Gastroesophageal sphincter (tissue), 3 donors: ENCODE data around the gene MICALL2.

ENCODE experiments used
- CTCF ChIP-seq, 4 experiments: fragments of 200-600 bp in 2 of 4; fragments of 450-650 bp in 2 of 4; sonication (generic) in 1 of 4; IDR thresholded peaks; one replicate each; pipeline ENCODE4 v1.5.1; 2017 to 2019; ENCODE audit warnings: antibody characterized with exemption in 4 of 4, mild to moderate bottlenecking in 2 of 4, moderate library complexity in 2 of 4
- EP300 ChIP-seq: sonication (generic); formaldehyde crosslinking; IDR thresholded peaks from one replicate; pipeline ENCODE4 v1.6.1; 2017; ENCODE audit warnings: antibody characterized with exemption, mild to moderate bottlenecking
- POLR2A ChIP-seq, 2 donors: fragments of 450-650 bp; IDR thresholded peaks; one replicate each; pipeline ENCODE4 v1.6.1; 2017; ENCODE audit warnings: antibody characterized with exemption in 2 of 2, mild to moderate bottlenecking in 2 of 2, moderate library complexity in 1 of 2
- POLR2AphosphoS5 ChIP-seq: sonication (generic); formaldehyde crosslinking; IDR thresholded peaks from one replicate; pipeline ENCODE4 v1.6.1; 2017; ENCODE audit warnings: antibody characterized with exemption

- TF ChIP-seq POLR2A (IDR thresholded peaks at IDR 0.05) (no peak), EP300 (no peak), CTCF (IDR thresholded peaks at IDR 0.05) (no peak), POLR2AphosphoS5 (no peak)
Observed at GRCh38 chr7:1494447-1494846, 35.2 kb upstream of the MICALL2 start.
